ENCODE measurements around the gene KCTD14.

DNA sequence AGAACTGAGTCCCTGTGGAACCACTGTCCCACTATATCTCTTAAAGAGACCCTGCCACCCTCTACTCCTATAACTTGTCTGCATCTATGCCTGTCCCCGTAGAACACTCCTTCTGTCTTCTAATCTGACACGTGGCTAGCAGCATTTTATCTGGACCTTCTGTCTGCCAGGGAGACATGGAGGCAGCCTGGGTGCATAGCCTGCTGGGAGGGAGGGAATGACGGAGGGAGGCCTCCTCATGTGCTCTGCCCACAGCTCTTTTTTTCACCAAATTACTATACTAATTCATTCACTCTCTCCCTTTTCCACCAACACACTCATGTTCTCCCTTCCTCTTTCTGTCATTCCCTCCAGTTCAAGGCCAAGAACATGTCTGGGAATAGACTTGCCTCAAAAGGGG, 33.0 kb upstream of the KCTD14 start:
- TF ChIP-seq, protein P1, sequence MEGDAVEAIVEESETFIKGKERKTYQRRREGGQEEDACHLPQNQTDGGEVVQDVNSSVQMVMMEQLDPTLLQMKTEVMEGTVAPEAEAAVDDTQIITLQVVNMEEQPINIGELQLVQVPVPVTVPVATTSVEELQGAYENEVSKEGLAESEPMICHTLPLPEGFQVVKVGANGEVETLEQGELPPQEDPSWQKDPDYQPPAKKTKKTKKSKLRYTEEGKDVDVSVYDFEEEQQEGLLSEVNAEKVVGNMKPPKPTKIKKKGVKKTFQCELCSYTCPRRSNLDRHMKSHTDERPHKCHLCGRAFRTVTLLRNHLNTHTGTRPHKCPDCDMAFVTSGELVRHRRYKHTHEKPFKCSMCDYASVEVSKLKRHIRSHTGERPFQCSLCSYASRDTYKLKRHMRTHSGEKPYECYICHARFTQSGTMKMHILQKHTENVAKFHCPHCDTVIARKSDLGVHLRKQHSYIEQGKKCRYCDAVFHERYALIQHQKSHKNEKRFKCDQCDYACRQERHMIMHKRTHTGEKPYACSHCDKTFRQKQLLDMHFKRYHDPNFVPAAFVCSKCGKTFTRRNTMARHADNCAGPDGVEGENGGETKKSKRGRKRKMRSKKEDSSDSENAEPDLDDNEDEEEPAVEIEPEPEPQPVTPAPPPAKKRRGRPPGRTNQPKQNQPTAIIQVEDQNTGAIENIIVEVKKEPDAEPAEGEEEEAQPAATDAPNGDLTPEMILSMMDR (IDR thresholded peaks at IDR 0.05) = no peak
- no peak for TF ChIP-seq ZFX (IDR thresholded peaks at IDR 0.05; ENCODE audit: borderline replicate concordance)

Data from 22Rv1 (cell line).